IPS DF 4.7 (cell line): Measurements from ENCODE around the gene PRR19.

ENCODE experiments used
- DNase-seq: peaks from one replicate; pipeline ENCODE4 v3.0.0-alpha.2; 2013; ENCODE audit warnings: low spot score; ENCODE audit errors: extremely low read depth

Gene PRR19

DNA sequence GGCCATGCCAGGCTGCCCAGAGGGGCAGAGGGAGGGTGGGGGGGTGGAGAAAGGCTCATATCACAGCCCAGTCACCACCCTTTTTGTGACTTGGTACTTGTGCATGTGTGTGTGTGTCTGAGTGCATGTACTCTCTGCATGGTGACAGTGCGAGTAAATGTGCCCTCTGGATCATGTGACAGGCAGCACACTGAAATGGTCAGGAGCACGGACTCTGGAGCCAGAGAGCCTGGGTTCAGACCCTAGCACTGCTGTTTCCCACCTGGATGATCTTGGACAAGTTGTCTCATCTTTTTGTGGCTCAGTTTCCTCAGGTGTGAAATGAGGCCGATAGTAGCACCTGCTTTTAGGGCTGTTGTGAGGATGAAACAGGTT, 30.9 kb upstream of the PRR19 start:
- no peak for DNase-seq

GRCh38 chr19:42271861-42272534, 29.9 kb upstream of the PRR19 start:
- DNase-seq, result no peak

DNA sequence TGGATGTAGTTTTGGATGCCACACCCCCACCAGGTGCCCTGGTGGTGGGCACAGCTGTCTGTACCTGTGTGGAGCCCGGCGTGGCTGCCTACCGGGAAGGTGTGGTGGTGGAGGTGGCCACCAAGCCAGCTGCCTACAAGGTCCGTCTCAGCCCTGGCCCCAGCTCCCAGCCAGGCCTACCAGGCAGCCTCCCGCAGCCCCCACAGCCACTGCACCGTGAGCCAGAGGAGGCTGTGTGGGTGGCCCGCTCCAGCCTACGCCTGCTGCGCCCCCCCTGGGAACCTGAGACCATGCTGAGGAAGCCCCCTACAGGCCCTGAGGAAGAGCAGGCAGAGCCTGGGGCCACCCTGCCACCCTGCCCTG, 29.4 kb upstream of the PRR19 start:
- no peak for DNase-seq

GRCh38 chr19:42272989-42273406, 28.9 kb upstream of the PRR19 start:
- no peak for DNase-seq

DNA sequence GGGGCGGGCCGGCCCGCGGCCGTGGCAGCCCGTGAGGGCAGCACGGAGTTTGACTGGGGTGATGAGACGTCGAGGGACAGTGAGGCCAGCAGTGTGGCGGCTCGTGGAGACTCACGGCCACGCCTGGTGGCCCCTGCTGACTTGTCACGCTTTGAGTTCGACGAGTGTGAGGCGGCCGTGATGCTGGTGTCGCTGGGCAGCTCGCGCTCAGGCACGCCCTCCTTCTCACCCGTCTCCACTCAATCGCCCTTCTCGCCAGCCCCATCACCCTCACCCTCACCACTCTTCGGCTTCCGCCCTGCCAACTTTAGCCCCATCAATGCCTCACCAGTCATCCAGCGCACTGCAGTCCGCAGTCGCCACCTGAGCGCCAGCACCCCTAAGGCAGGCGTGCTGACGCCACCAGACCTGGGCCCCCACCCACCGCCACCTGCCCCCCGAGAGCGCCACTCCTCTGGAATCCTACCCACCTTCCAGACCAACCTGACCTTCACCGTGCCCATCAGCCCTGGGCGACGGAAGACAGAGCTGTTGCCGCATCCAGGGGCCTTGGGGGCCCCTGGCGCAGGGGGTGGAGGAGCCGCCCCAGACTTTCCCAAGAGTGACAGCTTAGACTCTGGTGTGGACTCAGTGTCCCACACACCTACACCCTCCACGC, 28.4 kb upstream of the PRR19 start:
- no peak for DNase-seq

DNA sequence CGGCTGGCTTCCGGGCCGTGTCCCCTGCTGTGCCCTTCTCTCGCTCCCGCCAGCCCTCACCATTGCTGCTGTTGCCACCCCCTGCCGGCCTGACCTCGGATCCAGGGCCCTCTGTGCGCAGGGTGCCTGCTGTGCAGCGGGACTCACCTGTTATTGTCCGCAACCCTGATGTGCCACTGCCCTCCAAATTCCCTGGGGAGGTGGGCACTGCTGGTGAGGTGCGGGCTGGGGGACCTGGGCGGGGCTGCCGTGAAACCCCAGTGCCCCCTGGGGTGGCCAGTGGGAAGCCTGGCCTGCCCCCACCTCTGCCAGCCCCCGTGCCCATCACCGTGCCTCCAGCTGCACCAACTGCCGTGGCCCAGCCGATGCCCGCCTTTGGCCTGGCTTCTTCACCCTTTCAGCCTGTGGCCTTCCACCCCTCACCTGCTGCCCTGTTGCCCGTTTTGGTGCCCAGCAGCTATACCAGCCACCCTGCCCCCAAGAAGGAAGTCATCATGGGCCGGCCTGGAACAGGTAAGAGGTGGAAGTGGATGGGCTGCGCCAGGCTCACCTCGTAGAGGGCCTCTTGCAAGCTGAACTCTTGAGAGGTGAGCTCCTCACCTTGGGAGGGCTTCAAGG, 27.8 kb upstream of the PRR19 start:
- DNase-seq, result no peak

DNA sequence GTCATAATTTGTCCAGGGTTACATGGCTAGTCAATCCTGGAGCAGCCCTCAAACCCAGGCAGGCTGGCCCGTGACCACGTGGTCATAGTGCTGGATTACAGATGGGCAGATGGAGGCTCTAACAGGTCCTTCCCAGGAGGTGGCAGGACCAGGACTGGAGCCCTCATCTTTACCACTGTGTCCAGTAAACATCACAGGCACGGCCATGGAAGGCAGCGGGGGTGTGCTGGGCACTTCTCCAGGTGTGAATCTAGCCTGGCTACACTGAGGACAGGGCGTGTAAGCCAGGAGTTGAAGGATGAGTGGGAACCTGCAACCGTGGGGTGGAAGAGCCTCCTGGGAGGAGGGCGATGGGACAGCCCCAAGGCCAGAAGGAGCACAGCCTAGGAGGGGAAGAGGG, 26.8 kb upstream of the PRR19 start:
- DNase-seq, result no peak

DNA sequence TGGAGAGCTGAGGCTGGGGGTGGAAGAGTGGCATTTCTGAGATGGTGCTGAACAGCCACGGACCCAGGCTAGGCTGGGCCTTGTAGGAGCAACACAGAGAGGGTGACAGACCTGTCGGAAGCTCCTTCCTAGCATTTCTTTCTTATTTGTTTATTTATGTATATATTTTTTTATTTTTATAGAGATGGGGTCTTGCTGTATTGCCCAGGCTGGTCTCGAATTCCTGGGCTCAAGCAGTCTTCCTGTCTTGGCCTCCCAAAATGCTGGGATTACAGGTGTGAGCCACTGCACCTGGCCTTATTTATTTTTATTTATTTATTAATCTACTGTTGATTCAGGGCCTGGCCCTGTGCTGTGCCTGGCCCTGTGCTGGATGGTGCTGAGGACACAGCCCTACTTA, 26.4 kb upstream of the PRR19 start:
- no peak for DNase-seq

DNA sequence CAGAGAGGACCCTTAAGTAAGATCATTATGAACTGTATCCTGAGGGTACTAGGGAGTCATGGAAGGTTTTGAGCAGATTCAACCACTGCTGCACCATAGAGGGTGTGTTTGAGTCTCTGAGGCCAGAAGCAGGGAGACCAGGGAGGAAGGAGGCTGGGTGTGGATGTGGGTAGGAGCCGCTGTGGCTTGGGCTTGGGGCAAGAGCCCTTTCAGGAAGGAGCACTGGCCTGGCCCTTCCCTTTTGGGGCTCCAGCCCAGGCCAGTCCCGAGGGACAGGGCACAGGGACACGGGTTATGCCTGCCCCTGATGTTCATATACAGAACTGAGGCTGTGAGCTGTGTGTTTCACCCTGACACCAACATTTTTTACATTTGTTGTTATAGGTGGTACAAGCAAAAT, 25.6 kb upstream of the PRR19 start:
- DNase-seq, result no peak

DNA sequence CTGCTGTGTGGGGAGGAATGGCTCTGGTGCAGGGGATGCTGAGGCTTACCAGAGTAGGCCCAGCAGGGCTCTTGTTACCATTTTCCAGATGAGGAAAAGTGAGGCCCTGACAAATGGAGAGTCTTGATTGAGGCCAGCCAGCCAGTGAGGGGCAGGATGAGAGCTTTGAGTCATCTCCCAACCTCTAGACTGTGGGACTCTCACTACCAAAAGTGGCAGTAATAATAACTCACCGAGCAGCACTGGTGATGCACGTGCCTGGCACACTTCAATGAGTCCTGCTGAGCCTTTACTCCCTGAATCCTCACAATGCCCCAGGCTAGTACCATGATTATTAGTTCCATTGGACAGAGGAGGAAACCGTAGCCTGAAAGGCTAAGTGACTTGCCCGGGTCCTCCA, 25.1 kb upstream of the PRR19 start:
- DNase-seq, result no peak

DNA sequence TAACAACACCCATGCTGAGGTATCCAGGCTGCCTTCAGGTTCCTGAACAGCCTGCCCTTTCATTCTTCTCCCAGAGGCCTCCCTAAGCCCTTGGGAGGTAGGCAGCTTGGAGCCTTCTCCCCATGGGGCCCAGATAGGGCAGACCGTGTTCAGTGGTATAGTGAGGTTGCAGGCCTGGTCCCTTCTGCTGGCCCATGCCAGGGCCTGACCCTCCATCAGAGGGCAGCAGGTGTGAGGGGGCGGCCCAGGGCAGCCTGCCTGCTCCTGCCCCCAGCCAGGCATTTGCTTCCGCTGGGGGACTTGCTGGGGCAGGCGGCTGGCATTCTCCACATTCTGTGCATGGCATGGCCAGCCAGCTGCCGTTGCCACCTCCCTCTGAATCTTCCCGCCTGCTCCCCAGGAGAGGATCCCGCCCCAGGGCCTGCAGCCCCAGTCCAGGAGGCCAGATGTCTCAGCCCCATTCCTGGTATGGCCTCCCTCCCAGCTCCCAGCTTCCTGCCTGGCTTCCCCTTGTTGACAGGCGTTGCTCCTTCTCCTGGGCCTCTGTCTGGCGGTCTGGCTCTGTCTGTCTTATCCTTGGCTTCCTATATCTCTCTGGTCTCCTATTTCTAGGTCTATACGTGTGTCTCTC, 24.0 kb upstream of the PRR19 start:
- DNase-seq, result no peak

DNA sequence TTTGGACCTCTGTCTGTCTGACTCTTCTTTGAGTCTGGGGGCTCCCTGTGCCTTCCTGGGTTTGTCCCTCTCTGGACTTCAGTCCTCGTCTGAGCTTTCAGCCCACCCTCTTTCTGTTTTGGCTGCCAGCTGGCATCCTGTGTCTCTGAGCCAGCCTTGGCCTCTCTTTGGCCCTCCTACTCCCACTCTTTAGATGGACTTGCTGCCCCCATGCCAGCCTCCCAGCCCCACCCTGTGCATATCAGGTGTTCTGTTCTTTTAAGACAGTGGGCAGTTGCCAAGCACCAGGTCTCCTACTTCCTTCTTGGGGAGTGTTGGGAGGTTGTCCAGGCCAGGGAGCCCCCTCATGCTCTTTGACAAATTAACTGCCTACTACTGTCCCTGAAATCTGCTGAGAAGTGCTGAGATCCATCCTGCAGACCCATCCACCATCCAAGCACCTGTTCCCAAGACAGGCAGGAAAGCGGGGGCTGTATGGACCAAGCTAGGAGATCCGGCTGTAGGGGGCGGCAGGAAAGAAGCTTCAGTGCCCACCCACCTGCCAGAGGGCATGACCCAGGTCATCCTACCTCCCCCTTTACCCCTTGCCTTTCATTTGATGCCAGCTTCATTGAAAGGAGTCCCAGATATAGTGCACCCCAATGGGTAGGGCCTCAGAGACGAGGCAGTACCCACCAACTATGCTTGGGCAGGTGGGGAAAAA, 23.3 kb upstream of the PRR19 start:
- DNase-seq, result no peak

DNA sequence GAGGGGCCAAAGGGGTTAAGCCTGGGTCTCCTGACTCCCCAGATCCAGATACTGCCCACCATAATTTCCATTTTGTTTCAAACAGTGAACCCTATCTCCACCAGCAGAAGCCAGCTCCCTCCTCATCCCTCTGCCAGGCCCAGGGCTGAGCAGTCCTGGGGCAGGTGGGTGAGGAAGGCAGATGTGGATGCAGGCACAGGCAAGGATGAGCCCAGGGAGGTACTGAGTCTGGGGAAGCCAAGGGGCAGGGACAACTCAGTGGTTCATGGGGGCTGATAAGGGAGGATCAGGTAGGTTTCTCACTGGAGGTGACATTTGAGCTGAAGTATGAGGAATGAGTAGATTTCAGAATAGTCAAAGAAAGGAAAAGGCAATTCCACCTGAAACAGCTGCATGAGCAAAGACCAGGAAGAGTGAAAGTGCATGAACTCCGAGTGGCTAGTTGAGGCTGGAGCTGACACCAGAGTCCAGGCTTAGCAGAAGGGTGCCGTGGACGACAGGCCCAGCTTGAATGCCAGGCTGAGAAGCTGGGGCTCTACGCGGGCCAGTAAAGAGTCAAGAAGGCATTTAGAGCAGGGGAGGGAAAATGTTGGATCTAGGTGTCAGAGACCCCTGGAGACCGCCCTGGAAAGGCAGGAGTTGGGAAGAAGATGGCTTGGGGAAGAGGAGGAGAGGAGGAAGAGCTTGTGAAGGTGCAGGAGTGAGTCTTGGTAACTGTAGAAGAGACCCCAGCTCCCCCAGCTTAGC, 22.6 kb upstream of the PRR19 start:
- DNase-seq, result no peak

DNA sequence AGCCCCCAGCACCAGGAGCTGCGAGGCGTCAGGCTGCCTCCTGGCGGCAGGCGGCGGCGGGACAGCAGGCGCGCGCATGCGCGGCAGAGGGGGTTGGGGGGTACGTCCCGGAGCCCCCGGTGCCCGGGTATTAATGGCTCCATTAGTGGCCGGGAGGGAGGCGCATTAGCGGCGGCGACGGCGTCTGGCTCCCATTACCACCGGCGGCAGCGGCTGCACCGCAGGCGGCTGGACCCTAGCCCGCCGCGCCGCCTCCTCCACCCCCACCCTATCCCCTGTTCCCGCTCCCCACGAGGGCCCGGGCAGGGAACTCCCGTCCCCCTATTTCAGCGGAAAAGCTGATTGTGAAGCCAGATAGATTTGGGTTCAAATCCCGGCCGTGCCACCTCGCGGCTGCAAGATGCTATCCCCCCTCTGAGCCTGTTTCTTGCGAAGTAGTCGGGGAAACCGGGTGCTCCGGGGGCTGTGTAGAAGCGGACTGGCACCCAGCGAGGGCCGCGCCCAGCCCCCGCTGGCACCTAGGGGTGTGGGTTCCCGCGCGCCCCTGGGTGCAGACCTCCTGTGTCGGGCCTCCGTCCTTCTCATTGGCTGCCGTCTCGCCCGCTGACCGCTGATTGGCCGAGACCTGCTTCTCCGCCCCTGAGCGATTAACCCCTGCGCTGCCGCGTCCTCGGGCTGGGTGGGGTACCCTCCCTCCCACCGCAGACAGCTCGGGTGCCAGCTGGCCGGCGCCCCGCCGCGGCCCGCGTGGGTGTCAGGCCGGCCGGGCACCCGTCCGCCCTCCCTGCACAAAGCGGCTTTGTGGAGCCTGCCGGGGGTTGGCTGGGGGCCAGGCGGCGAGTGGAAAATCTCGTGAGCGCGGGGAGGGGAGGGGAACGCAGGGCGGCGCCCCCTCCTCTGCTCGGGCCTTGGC, 21.8 kb upstream of the PRR19 start:
- no peak for DNase-seq

DNA sequence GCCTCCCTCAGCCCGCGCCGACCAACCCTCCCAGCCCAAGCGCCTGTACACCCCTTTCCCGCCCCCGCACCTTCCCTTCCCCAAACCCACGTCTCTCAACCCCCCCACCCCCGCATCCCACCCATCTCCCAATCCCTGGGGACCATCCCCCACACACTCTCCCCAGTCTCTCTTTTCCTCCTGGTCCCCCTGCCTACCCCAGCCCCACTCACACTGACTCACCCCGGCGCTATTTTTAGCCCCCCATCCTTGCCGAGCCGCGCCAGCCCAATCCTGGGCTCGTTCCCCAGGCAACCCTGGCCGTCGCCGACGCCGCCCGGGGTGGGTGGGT, 21.2 kb upstream of the PRR19 start:
- DNase-seq, result no peak

- no peak for DNase-seq
Observed at GRCh38 chr19:42281146-42281826, 20.6 kb upstream of the PRR19 start.

- no peak for DNase-seq
Observed at GRCh38 chr19:42281827-42282762, 19.8 kb upstream of the PRR19 start.

- DNase-seq, result no peak
Observed at GRCh38 chr19:42282819-42283187, 19.1 kb upstream of the PRR19 start.
